Measurements from ENCODE around the gene PRRG2. TPM values are rescaled to one million over a fixed set of nuclear protein-coding genes. Genes with fewer than 3 reads are reported as not detected.

Gene PRRG2
- 2.8 TPM for total RNA-seq

GRCh38 chr19:49581007-49581508 is at the start of gene PRRG2:
TSS of gene PRRG2 (plus strand) at chr19:49581316. CDS start at chr19:49583220, 1,904 bp downstream.
- DNase-seq, result no peak

- no peak for DNase-seq
Measured at GRCh38 chr19:49533551-49534488, 47.3 kb upstream of the PRRG2 start.

- no peak for DNase-seq
Measured at GRCh38 chr19:49534632-49535385, 46.3 kb upstream of the PRRG2 start.

- no peak for DNase-seq
Measured at GRCh38 chr19:49536921-49537462, 44.1 kb upstream of the PRRG2 start.

- DNase-seq, result no peak
Measured at GRCh38 chr19:49538643-49539042, 42.5 kb upstream of the PRRG2 start.

- no peak for DNase-seq
Measured at GRCh38 chr19:49539192-49539952, 41.7 kb upstream of the PRRG2 start.

- DNase-seq, result no peak
Measured at GRCh38 chr19:49541914-49542313, 39.2 kb upstream of the PRRG2 start.

GRCh38 chr19:49542446-49542845 is 38.7 kb upstream of the PRRG2 start:
- DNase-seq, result no peak

- DNase-seq, result no peak
Measured at GRCh38 chr19:49543032-49543431, 38.1 kb upstream of the PRRG2 start.

- DNase-seq, result no peak
Measured at GRCh38 chr19:49544154-49544553, 37.0 kb upstream of the PRRG2 start.

GRCh38 chr19:49546825-49547565 is 34.1 kb upstream of the PRRG2 start:
- DNase-seq, result peak; percentile 96

GRCh38 chr19:49549045-49549444 is 32.1 kb upstream of the PRRG2 start:
- no peak for DNase-seq

- DNase-seq, result no peak
Measured at GRCh38 chr19:49551531-49551930, 29.6 kb upstream of the PRRG2 start.

- DNase-seq, result no peak
Measured at GRCh38 chr19:49552749-49553148, 28.4 kb upstream of the PRRG2 start.

- DNase-seq, result no peak
Measured at GRCh38 chr19:49553451-49554271, 27.5 kb upstream of the PRRG2 start.

GRCh38 chr19:49554701-49555181 is 26.4 kb upstream of the PRRG2 start:
- DNase-seq, result no peak

GRCh38 chr19:49555600-49556411 is 25.3 kb upstream of the PRRG2 start:
- peak; percentile 34 for DNase-seq

- DNase-seq, result no peak
Measured at GRCh38 chr19:49556412-49557398, 24.4 kb upstream of the PRRG2 start.
